BE2C (cell line): Measurements from ENCODE around the gene PSD2.

Experiments
- DNase-seq: peaks from one replicate; pipeline ENCODE4 v3.0.0-alpha.2; 2020
- H3K27me3 ChIP-seq: fragments of 250-450 bp; sonication (Bioruptor Pico); 2 replicates; pipeline ENCODE4 v1.5.1; 2020; ENCODE audit warnings: mild to moderate bottlenecking
- H3K36me3 ChIP-seq: fragments of 250-450 bp; sonication (Bioruptor Pico); 2 replicates; pipeline ENCODE4 v1.5.1; 2020; ENCODE audit warnings: mild to moderate bottlenecking
- H3K4me1 ChIP-seq: fragments of 250-450 bp; sonication (Bioruptor Pico); 2 replicates; pipeline ENCODE4 v1.5.1; 2020
- H3K4me3 ChIP-seq: 2 replicates; pipeline ENCODE4 v1.5.1; 2011; ENCODE audit warnings: low read depth, low read length
- H3K9me3 ChIP-seq: fragments of 250-450 bp; sonication (Bioruptor Pico); 2 replicates; pipeline ENCODE4 v1.5.1; 2020
- CTCF ChIP-seq: IDR thresholded peaks from 2 replicates; pipeline ENCODE4 v1.5.1; 2012; ENCODE audit warnings: mild to moderate bottlenecking, low read depth, low read length

The PSD2 gene

GRCh38 chr5:139807647-139808030 is 12.0 kb downstream of the PSD2 start:
- no peaks in the 10 kb centered on the region for H3K9me3 ChIP-seq
- no peaks in the 10 kb centered on the region for H3K36me3 ChIP-seq
- H3K4me3 ChIP-seq, result no peak overlapping the region
- no peaks in the 10 kb centered on the region for H3K27me3 ChIP-seq
- TF ChIP-seq CTCF, result no peak
- no peak for DNase-seq
- no peaks in the 10 kb centered on the region for H3K4me1 ChIP-seq

GRCh38 chr5:139808481-139809330 is 13.1 kb downstream of the PSD2 start:
- DNase-seq, result no peak
- Histone ChIP-seq H3K9me3 (no peaks in the 10 kb centered on the region), H3K4me1 (no peaks in the 10 kb centered on the region), H3K27me3 (no peaks in the 10 kb centered on the region), H3K4me3 (no peak overlapping the region), H3K36me3 (no peaks in the 10 kb centered on the region)
- TF ChIP-seq CTCF, result no peak

- Histone ChIP-seq H3K27me3 (no peaks in the 10 kb centered on the region), H3K9me3 (no peaks in the 10 kb centered on the region), H3K36me3 (no peaks in the 10 kb centered on the region), H3K4me3 (no peak overlapping the region), H3K4me1 (no peaks in the 10 kb centered on the region)
- DNase-seq, result no peak
- no peak for TF ChIP-seq CTCF
Measured at GRCh38 chr5:139809331-139809810, 13.8 kb downstream of the PSD2 start.

- Histone ChIP-seq H3K36me3 (no peaks in the 10 kb centered on the region), H3K4me3 (no peak overlapping the region), H3K27me3 (no peaks in the 10 kb centered on the region), H3K9me3 (no peaks in the 10 kb centered on the region), H3K4me1 (no peaks in the 10 kb centered on the region)
- TF ChIP-seq CTCF, result no peak
- DNase-seq, result no peak
Measured at GRCh38 chr5:139810341-139811273, 15.0 kb downstream of the PSD2 start.

GRCh38 chr5:139811274-139811607 is 15.6 kb downstream of the PSD2 start:
- H3K36me3 ChIP-seq, result no peaks in the 10 kb centered on the region
- no peaks in the 10 kb centered on the region for H3K9me3 ChIP-seq
- TF ChIP-seq CTCF, result no peak
- no peak overlapping the region for H3K4me3 ChIP-seq
- DNase-seq, result no peak
- no peaks in the 10 kb centered on the region for H3K4me1 ChIP-seq
- no peaks in the 10 kb centered on the region for H3K27me3 ChIP-seq

- Histone ChIP-seq H3K36me3 (no peaks in the 10 kb centered on the region), H3K4me3 (no peak overlapping the region), H3K4me1 (no peaks in the 10 kb centered on the region), H3K27me3 (no peaks in the 10 kb centered on the region), H3K9me3 (no peaks in the 10 kb centered on the region)
- no peak for TF ChIP-seq CTCF
- no peak for DNase-seq
Measured at GRCh38 chr5:139812323-139812722, 16.7 kb downstream of the PSD2 start.
